HG03097 (cell line): Measurements from ENCODE around the gene MLKL.

Experiments used
- ATAC-seq: cut with Tn5 transposase; IDR thresholded peaks from one replicate; pipeline ENCODE4 v1.9.1; 2021; ENCODE audit not compliant: unreplicated experiment, low FRiP score

MLKL gene

DNA sequence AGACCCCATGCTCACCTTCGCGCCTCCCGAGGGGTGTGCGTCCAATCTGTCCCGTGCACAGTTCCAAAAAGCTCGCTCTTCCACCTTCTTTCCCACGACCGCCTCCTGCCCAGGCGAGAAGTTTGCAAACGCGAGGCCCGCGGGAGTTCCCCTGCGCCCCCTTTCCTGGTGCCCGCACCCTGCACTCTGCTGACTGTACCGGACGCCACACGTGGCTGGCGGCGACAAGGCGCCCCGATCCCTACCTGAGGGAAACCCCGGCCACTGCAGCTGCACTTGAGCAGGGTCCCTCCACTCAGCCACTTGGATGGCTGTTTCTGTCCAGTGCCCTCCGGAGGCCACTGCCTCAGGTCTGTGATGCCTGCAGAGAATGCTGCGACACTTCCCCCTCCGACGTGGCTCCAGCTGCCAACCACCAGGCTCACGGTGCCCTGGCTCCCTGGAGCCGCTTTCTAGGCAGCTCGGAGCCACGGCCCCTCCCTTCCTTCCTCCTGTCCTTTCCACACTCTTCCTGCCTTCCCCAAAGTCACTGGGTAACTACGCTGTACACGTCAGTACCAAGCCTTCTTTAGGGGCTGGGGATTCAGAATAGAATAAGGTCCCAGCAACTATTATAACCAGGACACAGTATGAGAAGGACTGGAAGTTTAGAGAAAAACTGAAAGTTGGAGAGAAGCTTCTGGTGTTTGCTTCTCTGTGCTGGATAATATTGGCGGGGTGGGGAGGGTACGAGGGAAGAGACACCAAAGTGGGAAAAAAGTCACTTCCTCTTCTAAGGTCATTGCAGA lies at the start of gene MLKL:
Gene MLKL, minus strand, starts transcription at position 425 of the 788 bp plus-strand sequence. CDS start 5,105 bp downstream, outside the sequence.
- ATAC-seq = peak; percentile 51

DNA sequence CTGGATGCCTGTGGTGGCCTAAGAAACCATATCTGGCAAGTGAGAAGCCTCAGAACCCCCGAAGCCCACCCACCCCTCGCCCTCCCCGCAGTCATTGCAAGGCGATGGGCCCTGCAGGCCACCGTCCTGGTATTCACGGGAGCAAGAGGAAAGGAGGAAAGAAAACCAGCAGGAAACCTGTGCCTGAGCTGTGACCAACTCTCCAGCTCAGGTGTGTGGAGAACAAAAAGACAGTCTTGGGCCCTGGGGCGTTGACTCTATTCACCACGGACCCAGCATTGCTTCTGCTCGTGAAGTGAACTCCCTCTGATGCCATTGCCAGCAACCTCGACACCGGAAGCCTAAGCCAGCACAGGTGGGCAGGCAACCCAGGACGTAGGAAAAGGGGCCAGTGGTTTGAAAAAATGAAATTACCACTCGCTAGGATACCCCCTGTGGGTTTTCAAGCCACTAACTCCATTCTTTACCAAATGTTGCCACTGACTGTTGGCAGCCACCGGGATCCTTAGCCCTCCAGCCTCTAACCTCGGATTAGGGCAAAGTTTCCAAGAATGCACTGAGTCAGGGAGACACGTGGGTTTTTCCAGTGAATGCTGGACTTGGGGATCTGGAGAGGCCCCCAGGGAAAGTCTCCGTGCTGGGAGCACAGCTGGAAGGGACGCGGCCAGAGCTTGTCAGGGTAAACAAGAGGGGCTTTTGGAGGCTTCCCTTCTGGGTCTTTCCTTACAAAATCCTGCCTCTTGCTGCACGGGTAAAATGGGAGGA lies 48.8 kb upstream of the MLKL start:
- ATAC-seq = no peak

- no peak for ATAC-seq
Measured at GRCh38 chr16:74748616-74749026, 48.0 kb upstream of the MLKL start.

DNA sequence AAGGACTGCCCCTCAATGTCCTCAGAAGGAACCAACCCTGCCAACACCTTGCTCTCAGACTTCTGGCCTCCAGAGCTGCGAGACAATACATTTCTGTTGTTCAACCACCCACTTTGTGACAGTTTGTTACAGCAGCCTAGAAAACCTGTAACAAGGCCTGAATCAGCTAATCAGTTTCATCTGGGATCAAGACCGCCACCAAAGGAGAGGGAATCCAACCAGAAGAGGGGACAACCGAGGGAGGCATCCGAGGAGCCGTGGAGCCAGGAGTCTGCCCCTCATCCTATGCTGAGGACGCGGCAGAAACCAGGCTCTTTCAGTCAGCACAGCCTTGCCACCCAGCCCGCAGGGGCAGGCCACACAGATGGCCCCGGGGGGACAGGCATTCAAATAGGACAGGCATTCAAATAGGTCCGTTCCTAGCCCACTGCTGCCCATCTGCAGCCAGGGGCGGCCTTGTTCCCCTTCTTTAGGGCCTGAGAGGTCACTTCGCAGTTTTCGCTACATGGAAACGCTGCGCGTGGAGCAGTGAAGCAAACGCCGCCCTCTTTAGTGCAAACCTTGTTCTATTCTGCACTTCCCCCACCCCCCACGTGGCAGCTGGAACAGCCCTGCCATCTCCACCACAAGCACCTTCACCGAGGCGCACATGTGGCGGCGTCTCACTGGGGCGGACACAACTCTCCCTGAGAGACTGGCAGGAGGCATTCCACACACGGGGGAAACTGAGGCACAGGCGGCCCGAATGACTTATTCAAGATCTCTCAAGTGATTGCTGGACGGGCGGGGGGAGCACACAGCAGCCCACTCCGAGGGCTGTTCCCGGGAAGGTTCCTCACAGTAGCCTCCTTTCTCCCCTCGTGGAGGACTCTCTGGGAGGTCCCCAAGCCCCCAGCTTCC lies 47.3 kb upstream of the MLKL start:
- ATAC-seq = no peak

- no peak for ATAC-seq
Measured at GRCh38 chr16:74745926-74746325, 45.3 kb upstream of the MLKL start.

GRCh38 chr16:74745109-74745615 lies 44.5 kb upstream of the MLKL start:
- ATAC-seq = no peak

GRCh38 chr16:74744566-74744965 lies 43.9 kb upstream of the MLKL start:
- ATAC-seq = no peak

GRCh38 chr16:74743668-74744299 lies 43.1 kb upstream of the MLKL start:
- ATAC-seq = no peak

GRCh38 chr16:74743045-74743667 lies 42.5 kb upstream of the MLKL start:
- no peak for ATAC-seq

DNA sequence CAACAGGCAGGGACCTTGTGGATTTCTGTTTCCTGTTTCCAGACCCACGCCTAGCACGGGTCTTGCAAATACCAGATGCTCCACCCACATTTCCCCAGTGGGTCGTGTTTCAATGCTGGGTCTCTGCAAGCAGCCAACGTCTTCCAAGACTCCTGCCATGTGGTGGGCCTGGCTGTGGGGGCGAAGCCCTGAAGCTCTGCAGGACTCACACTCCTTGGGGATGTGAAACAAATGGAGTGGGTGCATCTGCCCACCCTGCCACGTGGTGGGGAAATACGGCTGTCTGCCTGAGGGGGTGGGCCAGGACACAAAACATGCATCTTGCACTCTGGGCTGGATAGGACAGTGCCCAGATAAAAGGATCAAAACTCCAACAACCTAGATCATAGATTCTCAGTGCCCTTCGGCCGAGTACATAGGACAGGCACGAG lies 41.4 kb upstream of the MLKL start:
- no peak for ATAC-seq

GRCh38 chr16:74740795-74741304 lies 40.2 kb upstream of the MLKL start:
- ATAC-seq = no peak

DNA sequence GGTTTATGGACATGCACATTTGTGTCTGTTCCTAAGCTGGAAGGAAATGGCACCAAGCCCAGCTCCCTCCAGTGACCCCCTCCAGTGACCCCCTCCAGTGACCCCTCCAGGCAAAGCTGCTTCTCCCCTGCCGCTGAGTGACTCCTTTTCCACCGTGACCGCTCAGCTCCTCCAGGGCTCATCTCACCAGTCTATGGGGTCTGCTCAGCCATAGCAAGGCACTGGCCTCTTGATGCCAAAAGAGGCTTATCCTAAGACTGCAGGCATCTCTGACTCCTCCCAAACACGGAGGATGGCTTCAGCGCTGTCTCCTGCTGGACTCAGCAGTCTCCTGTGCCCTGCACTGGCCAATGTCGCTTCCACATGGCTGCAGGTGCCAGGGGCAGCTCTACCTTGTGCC lies 38.6 kb upstream of the MLKL start:
- ATAC-seq = no peak

DNA sequence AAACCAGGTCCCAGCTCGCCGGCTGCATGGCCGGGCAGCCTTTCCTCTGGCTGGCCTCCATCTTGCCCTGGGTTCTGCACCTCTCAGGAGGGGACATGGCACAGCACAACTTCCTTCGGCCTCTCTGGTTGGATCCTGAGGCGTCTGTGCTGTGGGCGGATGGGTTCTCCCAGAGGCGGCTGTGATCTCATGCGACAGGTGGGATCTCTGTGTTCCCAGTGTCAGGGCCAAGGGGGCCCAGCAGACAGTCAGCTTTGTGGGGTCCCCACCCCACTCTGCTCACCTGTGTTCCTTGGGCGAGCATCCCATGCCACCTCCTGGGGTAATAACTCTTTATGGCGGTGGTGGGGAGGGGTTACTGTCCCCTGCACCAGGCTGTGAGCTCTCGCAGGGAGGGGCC lies 38.2 kb upstream of the MLKL start:
- no peak for ATAC-seq

DNA sequence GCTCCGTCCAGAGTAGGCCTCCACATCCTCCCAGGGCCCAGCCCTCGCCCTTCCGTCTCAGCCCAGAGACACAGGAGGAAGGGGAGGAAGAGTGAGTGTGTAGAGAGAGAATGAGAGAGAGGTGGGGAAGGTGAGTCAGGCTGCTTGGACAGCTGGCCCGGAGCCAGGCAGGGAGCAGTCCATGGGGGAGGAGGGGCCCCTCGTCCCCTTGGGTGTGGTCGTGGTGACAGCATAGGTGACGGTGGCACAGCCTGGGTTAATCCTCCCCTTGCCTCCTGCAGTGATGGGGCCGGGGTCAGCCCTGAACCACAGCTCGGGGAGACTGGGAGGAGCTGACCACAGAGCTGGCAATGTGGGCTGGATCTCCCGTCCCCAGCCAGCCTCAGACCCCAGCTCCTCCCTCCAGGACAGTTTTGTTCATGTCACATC lies 37.5 kb upstream of the MLKL start:
- ATAC-seq = no peak

DNA sequence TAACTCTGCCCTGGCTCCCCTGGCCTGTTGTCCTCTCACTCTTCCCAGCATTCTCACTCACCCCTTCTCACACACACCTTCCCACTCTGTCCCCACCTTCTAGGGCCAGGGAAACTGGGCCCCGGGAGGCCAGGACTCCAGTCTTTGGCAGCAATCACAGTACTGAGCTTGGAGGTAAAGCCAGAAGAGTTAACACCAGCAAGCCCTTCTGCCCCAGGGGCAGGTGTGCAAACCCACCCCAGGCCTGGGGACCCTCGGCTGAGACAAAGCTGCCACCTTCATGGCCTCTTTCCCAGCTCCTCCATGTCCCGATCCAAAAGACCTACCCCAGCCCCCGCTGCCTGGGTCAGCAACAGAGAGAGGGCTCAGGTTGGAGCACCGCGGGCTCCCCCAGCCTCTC lies 36.9 kb upstream of the MLKL start:
- no peak for ATAC-seq

GRCh38 chr16:74736531-74737157 lies 36.0 kb upstream of the MLKL start:
- no peak for ATAC-seq

DNA sequence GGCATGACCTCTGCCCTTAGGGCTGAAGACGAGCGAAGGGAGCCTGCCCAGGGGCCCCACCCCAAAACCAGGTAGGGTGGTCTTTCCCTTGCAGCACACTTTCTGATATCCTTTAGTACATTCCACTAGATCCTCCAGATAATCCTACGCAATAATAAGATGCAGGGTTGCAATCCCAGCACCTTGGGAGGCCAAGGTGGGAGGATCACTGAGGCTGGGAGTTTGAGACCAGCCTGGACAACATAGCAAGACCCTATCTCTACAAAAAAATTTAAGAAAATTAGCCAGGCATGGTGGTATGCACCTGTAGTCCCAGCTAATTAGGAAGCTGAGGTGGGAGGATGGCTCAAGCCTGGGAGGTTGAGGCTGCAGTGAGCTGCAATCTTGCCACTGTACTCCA lies 34.9 kb upstream of the MLKL start:
- no peak for ATAC-seq

DNA sequence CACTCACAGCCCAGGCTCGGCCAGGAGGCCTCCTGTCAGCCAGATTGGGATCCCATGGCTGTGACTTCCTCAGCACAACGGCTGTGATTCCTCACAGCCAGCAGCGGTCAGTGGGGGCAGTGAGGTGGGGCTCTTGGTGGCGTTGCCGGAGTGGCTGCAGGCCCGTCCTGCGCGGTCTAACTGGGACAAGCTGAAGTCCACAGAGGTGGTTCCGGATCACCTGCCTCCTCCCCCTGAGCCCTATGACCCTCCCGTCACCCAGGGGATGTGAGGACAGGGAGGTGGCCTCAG lies 34.4 kb upstream of the MLKL start:
- no peak for ATAC-seq
